ENCODE measurements around the gene TPP2.

The TPP2 gene

DNA sequence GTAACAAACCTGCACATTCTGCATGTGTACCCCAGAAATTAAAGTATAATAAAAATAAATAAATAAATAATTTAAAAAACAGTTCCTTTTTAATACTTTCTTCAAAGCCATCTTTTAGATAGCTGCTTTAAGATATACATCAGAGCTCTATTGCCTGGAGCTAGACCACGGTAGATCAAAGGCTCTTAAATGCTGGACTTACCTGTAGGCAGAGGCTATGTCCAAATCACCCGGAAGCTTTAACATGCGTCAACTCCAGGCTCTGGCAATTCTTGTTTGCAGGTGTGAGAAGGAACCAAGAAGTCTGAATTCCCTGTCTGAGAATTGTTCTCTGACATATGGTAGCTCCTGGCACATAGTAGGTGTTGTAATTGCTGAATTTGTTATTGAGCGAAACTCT is 99.7 kb downstream of the TPP2 start:
- TF ChIP-seq, protein P1, sequence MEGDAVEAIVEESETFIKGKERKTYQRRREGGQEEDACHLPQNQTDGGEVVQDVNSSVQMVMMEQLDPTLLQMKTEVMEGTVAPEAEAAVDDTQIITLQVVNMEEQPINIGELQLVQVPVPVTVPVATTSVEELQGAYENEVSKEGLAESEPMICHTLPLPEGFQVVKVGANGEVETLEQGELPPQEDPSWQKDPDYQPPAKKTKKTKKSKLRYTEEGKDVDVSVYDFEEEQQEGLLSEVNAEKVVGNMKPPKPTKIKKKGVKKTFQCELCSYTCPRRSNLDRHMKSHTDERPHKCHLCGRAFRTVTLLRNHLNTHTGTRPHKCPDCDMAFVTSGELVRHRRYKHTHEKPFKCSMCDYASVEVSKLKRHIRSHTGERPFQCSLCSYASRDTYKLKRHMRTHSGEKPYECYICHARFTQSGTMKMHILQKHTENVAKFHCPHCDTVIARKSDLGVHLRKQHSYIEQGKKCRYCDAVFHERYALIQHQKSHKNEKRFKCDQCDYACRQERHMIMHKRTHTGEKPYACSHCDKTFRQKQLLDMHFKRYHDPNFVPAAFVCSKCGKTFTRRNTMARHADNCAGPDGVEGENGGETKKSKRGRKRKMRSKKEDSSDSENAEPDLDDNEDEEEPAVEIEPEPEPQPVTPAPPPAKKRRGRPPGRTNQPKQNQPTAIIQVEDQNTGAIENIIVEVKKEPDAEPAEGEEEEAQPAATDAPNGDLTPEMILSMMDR (IDR thresholded peaks at IDR 0.05; ENCODE audit: low read depth, low read length, poor library complexity, severe bottlenecking) = no peak
- TF ChIP-seq EZH2phosphoT487 (IDR thresholded peaks at IDR 0.05; ENCODE audit: borderline replicate concordance, low read length) = no peak
- no peak overlapping the region for H3K4me2 ChIP-seq (ENCODE audit: low read length)

DNA sequence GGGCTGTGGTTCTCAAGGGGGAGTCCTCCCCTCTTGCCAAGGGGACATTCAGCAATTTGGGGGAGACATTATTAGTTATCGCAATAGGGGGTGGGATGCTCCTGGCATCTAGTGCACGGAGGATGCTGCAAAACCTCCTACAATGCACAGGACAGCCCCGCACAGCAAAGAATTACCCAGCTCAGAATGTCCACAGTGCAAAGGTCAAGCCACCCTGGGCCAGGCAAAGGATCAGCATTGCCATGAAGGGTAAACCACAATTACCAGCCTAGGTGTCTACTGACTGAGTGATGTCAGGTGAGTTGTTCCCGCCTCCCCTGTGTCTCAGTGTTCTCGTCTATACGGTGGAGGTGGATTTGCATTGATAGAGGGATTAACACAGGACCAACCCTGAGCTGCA is 100.5 kb downstream of the TPP2 start:
- TF ChIP-seq, protein P1 (IDR thresholded peaks at IDR 0.05; ENCODE audit: low read depth, low read length, poor library complexity, severe bottlenecking) = no peak
- no peak overlapping the region for H3K4me3 ChIP-seq (ENCODE audit: low read length)
- no peaks in the 10 kb centered on the region for H3F3A ChIP-seq (ENCODE audit: control insufficient read depth, insufficient read depth)
- no peaks in the 10 kb centered on the region for H3K9me3 ChIP-seq (ENCODE audit: control insufficient read depth, insufficient read depth, low read length)
- H3K36me3 ChIP-seq (ENCODE audit: control insufficient read depth, low read length) = no peaks in the 10 kb centered on the region
- H3K4me1 ChIP-seq (ENCODE audit: control insufficient read depth, low read length) = no peaks in the 10 kb centered on the region
- H3K4me2 ChIP-seq (ENCODE audit: low read length) = no peak overlapping the region
- H3K27ac ChIP-seq (ENCODE audit: low read depth, low read length) = no peak overlapping the region
- no peaks in the 10 kb centered on the region for H4K20me1 ChIP-seq (ENCODE audit: control insufficient read depth, insufficient read depth, low read depth, low read length)
- H3K27me3 ChIP-seq (ENCODE audit: control insufficient read depth, low read length) = peaks cover 13% of the 10 kb centered on the region; the same call in 1 of the 2 replicates
- H3K79me2 ChIP-seq (ENCODE audit: control insufficient read depth, low read length) = no peaks in the 10 kb centered on the region
- H3K9me2 ChIP-seq (replicated peaks; ENCODE audit: control insufficient read depth, low read length) = no peaks in the 10 kb centered on the region

More for the DNA sequence above, 99.7 kb downstream of the TPP2 start:
- peaks cover 13% of the 10 kb centered on the region; the same call in 1 of the 2 replicates for H3K27me3 ChIP-seq (ENCODE audit: control insufficient read depth, low read length)
- H3K27ac ChIP-seq (ENCODE audit: low read depth, low read length) = no peak overlapping the region
- H3K79me2 ChIP-seq (ENCODE audit: control insufficient read depth, low read length) = no peaks in the 10 kb centered on the region
- no peaks in the 10 kb centered on the region for H3K9me2 ChIP-seq (replicated peaks; ENCODE audit: control insufficient read depth, low read length)
- no peaks in the 10 kb centered on the region for H3K36me3 ChIP-seq (ENCODE audit: control insufficient read depth, low read length)
- no peaks in the 10 kb centered on the region for H3K4me1 ChIP-seq (ENCODE audit: control insufficient read depth, low read length)
- no peaks in the 10 kb centered on the region for H3F3A ChIP-seq (ENCODE audit: control insufficient read depth, insufficient read depth)
- H3K9me3 ChIP-seq (ENCODE audit: control insufficient read depth, insufficient read depth, low read length) = no peaks in the 10 kb centered on the region
- no peaks in the 10 kb centered on the region for H4K20me1 ChIP-seq (ENCODE audit: control insufficient read depth, insufficient read depth, low read depth, low read length)
- H3K4me3 ChIP-seq (ENCODE audit: low read length) = no peak overlapping the region

DNA sequence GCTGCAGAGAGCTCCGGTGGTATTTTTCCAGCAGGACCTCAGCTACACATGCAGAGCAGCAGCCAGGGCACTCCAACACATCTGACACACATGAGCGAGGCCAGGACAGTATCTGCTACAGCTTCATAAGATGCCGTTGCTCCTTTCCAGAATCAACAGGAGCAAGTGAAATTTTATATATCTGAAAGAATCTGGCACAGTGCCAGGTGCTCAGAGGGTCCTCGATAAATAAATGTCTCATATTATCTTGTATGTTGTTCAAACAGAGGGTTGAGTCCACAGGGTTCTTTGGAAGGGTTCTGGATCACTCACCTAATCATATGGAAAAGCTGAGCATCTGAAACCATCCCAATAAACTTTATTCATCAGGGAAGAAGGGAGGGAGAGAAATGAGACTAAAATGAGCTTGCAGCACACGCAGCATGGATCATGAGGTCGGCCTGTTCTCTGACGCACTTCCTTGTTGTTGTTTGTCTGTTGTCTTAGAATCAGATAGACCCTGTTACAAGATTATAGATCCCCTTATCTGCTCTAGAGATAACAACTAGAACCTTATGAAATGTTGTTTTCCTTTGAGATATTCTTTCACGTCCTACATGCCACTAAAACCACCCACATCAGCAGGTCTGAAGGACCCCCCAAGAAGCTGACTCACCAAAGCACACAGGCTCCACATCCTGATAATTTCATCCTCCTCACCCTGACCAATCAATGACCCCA is 101.3 kb downstream of the TPP2 start:
- Histone ChIP-seq H3F3A (ENCODE audit: control insufficient read depth, insufficient read depth) (no peaks in the 10 kb centered on the region), H3K79me2 (ENCODE audit: control insufficient read depth, low read length) (no peaks in the 10 kb centered on the region), H3K4me1 (ENCODE audit: control insufficient read depth, low read length) (no peaks in the 10 kb centered on the region), H4K20me1 (ENCODE audit: control insufficient read depth, insufficient read depth, low read depth, low read length) (no peaks in the 10 kb centered on the region), H3K27ac (ENCODE audit: low read depth, low read length) (no peak overlapping the region), H3K4me2 (ENCODE audit: low read length) (no peak overlapping the region), H3K36me3 (ENCODE audit: control insufficient read depth, low read length) (no peaks in the 10 kb centered on the region), H3K4me3 (ENCODE audit: low read length) (no peak overlapping the region), H3K9me3 (ENCODE audit: control insufficient read depth, insufficient read depth, low read length) (no peaks in the 10 kb centered on the region), H3K27me3 (ENCODE audit: control insufficient read depth, low read length) (peaks cover 8% of the 10 kb centered on the region; the same call in 1 of the 2 replicates), H3K9me2 (replicated peaks; ENCODE audit: control insufficient read depth, low read length) (no peaks in the 10 kb centered on the region)
- TF ChIP-seq EZH2phosphoT487 (IDR thresholded peaks at IDR 0.05; ENCODE audit: borderline replicate concordance, low read length) = no peak

DNA sequence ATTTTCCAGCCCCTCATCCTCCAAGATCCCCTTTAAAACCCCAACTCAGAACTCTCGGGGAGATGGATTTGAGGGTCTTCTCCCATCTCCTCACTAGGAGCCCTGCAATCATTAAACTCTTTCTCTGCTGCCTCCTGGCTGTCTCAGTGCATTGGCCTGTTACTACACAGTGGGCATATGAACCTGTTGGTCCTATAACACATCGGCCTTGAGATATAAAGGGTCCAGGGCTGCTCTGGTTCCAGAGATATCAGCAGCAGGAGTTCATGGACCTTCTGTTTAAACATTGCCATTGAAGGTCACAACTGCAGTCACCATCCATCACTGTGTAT is 101.8 kb downstream of the TPP2 start:
- no peaks in the 10 kb centered on the region for H3K4me1 ChIP-seq (ENCODE audit: control insufficient read depth, low read length)
- H4K20me1 ChIP-seq (ENCODE audit: control insufficient read depth, insufficient read depth, low read depth, low read length) = no peaks in the 10 kb centered on the region
- H3K36me3 ChIP-seq (ENCODE audit: control insufficient read depth, low read length) = no peaks in the 10 kb centered on the region
- H3K4me2 ChIP-seq (ENCODE audit: low read length) = no peak overlapping the region
- H3K27me3 ChIP-seq (ENCODE audit: control insufficient read depth, low read length) = peaks cover 4% of the 10 kb centered on the region; the same call in 1 of the 2 replicates
- H3K9me3 ChIP-seq (ENCODE audit: control insufficient read depth, insufficient read depth, low read length) = no peaks in the 10 kb centered on the region
- H3K4me3 ChIP-seq (ENCODE audit: low read length) = no peak overlapping the region
- no peaks in the 10 kb centered on the region for H3F3A ChIP-seq (ENCODE audit: control insufficient read depth, insufficient read depth)
- no peaks in the 10 kb centered on the region for H3K79me2 ChIP-seq (ENCODE audit: control insufficient read depth, low read length)
- H3K9me2 ChIP-seq (replicated peaks; ENCODE audit: control insufficient read depth, low read length) = no peaks in the 10 kb centered on the region
- no peak for TF ChIP-seq EZH2phosphoT487 (IDR thresholded peaks at IDR 0.05; ENCODE audit: borderline replicate concordance, low read length)
- TF ChIP-seq, protein P1 (IDR thresholded peaks at IDR 0.05; ENCODE audit: low read depth, low read length, poor library complexity, severe bottlenecking) = no peak
- H3K27ac ChIP-seq (ENCODE audit: low read depth, low read length) = no peak overlapping the region

All from DOHH2 (cell line).